Uterus (tissue), 2 donors: ENCODE measurements around the gene MLXIP.

Experiments
- CTCF ChIP-seq, 4 experiments: fragments of 200-600 bp in 2 of 4; fragments of 450-650 bp in 2 of 4; sonication (generic) in 2 of 4; IDR thresholded peaks; one replicate each; pipeline ENCODE4 v1.5.1; 2016 to 2019; ENCODE audit warnings: antibody characterized with exemption in 4 of 4, mild to moderate bottlenecking in 2 of 4, moderate library complexity in 1 of 4
- POLR2A ChIP-seq, 2 donors: fragments of 450-650 bp; IDR thresholded peaks; one replicate each; pipeline ENCODE4 v1.6.1; 2016; ENCODE audit warnings: antibody characterized with exemption in 2 of 2, mild to moderate bottlenecking in 1 of 2, moderate library complexity in 1 of 2

GRCh38 chr12:122107261-122107660 lies 28.7 kb downstream of the MLXIP start:
- TF ChIP-seq CTCF (IDR thresholded peaks at IDR 0.05): no peak
- no peak for TF ChIP-seq POLR2A (IDR thresholded peaks at IDR 0.05)
